GM21723 (cell line): ENCODE data around the gene AHSG.

Experiments used
- ATAC-seq: cut with Tn5 transposase; IDR thresholded peaks from one replicate; pipeline ENCODE4 v1.9.1; 2021; ENCODE audit warnings: mild to moderate bottlenecking, moderate library complexity; ENCODE audit not compliant: unreplicated experiment

Gene AHSG

DNA sequence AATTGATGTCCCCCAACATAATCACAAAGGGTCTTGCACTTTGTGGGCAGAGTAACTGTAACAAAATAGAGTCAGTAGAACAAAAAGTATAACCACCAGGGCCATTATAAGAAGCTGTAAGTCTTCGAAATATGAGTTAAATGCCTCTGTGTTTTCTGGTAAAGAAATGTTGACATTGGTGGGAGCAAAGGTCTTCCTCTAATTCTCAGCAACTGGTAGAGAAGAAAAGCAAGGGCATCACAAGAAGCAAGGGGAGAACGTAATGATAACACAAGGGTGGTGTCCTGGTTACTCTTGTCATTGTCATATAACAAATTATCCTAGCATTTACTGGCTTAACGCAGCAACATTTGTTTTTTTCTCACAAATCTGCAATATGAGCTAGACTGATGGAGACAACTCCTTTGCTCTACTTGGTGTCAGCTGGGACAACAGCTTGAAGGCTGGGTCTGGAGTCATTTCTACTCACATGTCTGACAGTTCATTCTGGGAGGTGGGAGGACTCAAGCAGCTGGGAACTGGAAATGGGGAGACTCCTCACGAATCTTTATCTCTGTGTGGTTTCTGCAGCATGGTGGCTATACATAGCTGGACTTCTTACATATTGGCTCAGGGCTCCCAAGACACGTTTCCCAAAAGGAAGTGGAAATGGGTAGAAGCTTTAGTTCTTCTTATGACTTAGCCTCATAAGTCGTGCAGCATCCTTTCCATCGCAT, 22.1 kb upstream of the AHSG start:
- ATAC-seq: no peak

DNA sequence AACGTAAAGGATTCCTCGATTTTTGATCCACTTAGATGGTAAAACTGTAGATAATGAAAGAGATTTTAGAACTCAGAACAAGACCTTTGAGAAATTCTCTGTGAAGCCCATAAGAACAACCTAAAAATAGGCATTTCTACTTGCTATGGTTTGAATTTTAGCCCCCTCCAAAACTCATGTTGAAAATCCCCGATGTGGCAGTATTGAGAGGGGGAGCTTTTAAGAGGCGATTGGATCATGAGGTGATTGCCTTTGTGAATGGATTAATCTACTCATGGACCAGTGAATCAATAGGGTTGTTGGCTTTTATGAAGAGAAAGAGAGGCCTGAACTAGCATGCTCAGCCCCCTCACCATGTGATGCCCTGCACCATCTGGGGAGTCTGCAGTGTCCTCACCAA, 20.2 kb upstream of the AHSG start:
- ATAC-seq: no peak

DNA sequence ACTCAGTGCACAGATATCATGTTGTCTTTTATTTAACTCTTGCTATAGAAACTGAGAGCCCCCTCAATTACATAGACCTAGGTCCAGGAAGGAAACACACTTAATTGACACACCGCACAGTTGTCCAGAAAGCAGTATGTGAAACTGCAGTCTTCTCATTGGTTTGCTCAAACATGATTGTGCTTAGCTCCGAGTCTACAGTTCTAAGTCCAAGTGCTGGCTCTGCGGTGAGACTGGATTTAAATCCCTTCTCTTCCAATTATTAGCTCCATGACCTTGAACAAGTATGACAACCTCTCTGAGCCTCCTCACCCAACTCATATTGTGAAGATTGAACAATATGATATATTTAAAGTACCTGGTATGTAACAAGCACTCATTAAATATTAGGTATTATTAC, 19.0 kb upstream of the AHSG start:
- no peak for ATAC-seq

DNA sequence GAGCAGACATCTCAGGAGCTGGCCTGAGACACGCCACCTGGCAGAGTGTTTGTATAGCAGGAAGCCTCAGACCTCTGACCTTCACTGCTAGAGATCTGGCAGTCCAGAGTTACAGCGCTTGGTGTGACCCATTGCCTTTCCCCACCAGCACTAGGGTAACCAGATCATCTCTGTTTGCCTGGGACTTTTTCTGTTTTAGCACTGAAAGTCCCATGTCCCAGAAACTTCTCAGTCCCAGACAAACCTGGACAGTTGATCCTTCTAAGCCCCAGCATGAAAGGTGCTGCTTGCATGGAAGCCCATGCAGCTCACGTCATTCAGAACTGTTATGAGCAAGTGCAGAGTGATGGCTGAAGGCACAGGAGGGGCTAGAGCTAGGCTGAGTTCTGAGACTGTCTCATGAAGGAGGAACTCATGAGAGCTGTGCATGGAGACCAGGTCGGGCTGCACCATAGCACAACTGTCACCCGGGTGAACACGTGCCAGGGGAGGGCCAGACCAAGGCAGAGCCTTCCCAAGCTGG, 18.2 kb upstream of the AHSG start:
- ATAC-seq: no peak

DNA sequence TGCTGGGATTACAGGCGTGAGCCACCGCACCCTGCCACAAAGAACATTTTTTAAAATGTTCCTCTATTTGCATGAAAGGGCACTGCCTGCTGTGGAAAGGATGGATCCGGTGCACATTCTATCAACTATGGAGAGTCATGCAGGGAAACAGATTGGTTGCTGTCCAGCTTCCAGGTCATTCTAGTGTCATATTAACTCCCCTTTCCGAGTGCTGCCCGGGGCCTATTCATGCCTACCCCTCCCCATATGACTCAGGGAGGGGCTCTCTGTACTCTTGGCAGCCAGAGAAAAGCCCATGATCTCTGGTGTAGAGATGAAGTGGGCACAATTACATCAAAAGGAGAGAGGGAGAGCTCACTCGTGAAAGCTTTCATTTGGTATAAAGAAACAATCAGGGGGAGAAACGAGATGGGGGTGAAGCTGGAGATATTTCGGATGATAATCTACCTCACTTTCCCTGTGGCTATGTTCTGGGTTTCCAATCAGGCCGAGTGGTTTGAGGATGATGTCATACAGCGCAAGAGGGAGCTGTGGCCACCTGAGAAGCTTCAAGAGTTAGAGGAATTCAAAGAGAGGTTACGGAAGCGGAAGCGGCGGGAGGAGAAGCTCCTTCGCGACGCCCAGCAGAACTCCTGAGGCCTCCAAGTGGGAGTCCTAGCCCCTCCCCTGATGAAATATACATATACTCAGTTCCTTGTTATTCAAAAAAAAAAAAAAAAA, 16.1 kb upstream of the AHSG start:
- ATAC-seq: no peak

DNA sequence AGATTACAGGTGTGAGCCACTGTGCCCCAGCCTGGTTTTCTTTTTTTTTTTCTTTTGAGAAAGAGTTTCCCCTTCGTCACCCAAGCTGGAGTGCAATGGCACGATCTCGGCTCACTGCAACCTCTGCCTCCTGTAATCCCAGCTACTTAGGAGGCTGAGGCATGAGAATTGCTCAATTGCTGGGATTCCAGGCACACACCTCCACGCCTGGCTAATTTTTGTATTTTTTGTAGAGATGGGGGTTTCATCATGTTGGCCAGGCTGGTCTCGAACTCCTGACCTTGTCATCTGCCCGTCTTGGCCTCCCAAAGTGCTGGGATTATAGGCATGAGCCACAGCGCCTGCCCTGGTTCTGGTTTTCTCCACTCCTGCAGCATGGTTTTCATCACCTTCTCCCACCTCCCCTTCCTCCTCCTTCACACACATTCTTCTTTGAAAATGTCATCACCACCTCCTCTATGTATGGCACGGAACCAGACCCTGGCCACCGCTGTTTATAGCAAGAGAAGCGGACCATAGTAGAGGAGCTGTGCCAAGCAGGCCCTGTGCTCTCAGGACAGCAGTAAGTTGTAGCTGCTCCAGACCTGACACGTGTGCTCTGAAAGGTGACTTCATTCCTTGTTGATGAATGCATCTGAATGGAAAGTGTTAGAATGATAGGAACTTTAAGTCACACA, 14.6 kb upstream of the AHSG start:
- ATAC-seq: no peak

DNA sequence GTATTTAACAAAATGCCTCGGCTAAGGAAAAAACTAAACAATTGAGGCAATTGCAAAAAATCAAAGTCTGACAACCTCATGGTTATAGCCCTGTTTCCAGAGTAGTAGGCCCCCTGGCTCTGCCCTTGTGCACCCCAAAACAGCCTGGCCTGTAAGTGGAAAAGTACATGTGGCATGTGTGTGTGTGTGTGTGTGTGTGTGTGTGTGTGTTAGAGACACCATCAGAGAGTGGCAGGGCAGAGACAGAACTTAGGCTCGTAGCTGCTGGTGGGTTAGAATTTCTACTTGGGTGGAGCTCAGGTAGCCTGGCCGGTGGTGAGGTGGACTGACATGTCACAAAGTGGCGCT, 14.1 kb upstream of the AHSG start:
- no peak for ATAC-seq

DNA sequence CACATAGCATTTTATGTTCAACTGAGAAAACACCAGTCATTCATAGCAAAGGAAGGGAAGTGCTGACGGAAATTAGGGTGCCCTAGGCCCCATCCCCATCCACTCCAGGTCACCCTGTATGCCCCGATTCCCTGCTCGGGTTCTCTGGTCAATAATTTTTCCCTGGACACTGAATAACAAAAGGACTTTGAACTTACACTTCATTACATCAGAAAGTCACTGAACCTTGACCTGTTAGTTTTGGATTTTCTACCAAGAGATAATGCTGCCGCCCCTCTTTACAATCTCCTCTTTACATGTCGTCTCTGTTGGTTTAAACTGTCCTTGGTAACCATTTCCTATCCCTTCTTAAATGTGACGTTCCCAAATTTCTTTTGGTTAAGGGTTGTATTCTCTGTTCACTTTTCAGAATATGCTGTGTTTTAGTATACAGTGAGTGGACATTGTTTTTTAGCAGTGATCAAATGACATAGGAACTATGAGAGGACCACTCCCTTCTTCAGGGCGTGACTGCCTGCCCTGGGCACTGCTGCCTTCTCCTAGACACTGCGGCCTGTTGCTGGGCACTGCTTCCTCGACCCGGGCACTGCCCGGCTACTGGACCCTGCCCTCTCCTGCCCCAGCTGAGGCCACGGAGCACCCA, 13.6 kb upstream of the AHSG start:
- no peak for ATAC-seq

DNA sequence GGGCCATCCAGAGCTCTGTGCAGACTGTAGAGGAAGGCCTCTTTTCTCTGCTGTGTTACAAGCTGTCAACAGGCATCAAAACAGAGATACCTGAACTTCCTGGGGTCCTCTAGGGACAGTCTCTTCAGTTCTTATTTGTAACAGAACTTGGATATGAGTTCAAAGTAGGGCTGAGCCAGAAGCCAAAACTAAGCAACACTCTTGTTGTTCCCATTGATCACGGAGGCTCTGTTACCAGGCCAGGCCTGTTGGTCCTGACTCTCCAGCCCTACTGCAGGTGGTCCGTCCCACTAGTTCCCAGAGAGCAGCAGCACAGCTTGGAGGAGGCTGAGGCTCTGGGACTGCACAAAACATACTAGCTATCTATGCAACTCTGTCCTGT, 13.1 kb upstream of the AHSG start:
- no peak for ATAC-seq

DNA sequence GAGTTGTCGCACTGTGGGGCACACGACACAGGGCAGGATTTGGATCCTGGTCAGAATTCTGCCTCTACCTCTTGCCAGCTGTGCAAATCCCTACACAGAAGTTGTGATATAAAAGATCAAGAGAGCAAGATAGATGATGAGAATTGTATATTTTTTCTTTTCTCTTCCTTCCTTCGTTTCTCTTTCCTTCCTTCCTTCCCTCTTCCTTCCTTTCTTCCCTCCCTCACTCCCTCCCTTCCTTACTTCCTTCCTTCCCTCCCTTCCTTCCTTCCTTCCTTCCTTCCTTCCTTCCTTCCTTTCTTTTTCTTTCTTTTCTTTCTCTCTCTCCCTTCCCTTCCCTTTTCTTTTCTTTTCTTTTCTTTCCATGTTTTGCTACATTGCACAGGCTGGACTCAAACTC, 12.0 kb upstream of the AHSG start:
- no peak for ATAC-seq

DNA sequence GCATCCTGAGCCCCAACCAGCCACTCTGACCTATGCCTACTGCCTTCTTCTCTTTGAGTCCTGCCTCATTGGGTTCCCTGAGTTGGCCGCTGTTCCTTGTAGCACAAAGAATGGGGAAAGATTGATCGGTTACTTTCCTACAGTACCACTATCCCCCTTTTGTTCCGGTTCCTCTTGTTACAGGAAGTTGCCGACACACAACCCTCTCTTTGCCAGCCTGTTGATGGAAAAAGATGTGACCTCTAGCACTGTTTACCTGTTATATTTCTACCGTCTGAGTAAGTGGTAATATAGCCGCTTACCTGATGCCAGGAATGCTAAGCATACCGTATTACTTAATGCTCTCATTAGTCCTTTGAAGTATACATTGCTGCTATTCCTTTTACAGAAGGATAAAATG, 9.7 kb upstream of the AHSG start:
- no peak for ATAC-seq

DNA sequence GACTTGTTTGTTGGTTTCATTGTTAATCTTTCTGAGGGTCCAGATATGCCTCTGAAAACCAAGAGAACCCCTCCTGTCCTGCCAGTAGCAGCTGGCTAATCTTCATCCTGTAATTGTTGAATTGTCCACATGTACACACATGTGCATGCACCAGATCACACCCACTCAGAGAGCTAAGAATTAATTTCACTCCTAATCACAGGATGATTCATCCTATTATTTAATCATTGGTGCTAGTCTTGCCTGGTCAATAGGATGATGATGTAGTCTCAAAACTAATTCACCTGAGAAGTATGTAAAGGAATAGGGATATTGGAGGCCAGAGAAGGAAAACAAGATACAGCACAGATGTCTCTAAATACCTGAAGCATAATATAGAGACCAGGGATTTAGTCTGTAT, 7.8 kb upstream of the AHSG start:
- ATAC-seq: no peak

DNA sequence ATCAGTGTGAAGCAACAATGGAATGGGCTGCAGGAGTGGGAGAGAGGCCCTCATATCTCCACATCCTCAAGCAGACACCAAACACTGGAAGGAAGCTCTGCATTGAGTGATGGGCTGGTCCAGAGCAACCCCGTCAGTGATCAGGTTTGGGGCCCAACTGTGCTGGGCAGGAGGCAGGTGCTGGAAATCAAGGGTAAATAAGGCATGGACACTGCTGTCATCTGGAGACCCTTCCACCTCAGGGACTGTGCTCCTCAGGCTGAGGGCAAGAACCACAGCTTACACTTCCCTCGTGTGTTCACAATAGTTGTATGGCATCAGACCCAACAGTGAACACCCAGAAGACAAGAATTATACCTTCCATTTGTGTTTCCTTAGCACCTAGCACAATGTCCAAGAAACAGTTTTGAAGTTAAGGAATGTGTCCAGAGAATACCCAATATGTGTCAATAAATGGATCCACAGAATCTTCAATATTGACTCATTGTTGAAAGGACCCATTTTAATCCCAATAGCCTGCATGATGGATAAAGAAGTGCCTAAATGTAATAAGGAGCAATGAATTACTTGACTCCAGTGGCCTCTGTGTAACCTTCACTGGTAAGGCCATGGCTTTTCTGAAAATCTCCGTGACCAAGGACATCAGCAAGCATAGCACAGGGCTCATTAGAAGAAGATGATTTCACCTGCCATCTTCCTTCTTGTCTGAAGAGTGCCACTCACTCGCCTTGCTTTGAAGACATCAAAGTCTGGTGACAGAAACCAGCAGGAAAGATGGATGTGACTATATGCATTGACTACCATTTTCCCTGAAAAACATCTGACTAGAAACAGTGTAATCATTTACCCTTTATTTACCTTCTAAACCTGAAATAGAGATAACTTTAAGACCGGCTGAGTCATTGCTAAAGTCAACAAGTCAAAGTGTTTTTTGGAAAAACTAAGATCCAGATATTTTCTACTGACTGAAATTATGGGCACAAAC, 7.0 kb upstream of the AHSG start:
- no peak for ATAC-seq

DNA sequence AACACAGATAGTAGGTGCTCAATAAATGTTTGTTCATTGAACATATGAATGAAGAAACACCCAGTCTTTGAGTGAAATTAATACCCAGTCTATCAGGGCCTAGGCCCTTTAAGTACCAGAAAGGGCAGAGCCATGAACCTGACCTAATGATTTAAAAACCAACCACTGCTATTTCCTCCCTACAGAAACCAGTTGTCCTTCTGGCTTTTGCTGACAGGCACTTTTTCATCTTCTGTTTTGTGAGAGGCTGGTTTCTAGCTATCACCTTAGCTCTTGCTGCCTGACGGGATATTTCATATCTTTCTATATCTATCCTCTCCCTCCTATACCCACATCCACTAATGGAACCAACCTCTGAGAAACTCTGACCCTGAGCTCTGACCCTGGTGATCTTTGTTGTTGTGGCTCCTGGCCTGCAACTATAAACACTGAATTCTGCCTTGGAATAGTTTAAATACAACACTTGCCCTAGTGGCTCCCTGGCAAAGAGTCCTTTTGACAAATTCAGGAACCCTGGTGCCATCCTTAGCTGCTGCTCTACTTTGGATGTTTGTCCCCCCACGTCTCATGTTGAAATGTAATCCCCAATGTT, 4.1 kb upstream of the AHSG start:
- ATAC-seq: no peak

DNA sequence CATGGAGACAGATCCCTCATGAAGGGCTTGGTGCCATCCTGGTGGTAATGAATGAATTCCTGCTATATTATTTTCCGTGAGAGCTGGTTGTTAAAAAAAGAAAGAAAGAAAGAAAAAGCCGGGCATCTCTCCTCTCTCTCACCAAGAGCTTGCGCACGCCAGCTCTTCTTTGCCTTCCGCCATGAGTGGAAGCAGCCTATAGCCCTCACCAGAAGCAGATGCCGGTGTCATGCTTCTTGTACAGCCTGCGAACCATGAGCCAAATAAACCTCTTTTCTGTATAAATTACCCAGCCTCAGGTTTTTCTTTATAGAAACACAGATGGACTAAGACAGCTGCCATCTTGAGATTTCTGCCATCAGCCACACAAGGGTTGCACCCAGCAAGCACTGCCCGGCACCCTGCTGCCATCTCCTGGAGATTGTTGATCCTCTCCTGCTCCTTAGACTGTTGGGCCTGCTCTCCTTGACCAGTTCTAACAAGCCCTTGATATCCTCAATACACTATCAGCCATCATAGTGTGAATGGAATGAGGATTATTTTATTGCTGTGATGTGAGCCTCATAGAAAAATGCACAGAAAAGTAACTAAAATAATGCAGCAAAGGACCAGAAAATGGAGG, 3.5 kb upstream of the AHSG start:
- no peak for ATAC-seq

DNA sequence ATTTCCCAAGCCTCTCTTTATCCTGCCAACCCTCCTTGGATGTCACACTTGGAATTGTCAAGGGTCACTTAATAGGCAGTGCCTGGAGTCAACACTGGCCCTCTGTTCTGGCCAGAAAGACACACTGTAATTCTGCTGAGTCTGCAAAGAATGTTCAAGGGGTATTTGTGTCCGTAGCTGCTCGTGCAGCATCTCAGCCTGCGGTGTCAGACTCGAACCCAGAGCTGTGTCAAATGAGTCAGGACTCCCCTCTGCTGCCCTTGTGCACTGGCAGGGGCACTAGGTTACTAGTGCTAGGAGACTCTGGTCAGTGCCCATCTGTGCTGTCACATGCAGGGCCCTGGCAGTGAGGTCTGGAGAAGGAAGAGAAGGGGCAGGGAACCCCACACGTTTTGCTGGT, 795 bp upstream of the AHSG start:
- ATAC-seq: no peak

DNA sequence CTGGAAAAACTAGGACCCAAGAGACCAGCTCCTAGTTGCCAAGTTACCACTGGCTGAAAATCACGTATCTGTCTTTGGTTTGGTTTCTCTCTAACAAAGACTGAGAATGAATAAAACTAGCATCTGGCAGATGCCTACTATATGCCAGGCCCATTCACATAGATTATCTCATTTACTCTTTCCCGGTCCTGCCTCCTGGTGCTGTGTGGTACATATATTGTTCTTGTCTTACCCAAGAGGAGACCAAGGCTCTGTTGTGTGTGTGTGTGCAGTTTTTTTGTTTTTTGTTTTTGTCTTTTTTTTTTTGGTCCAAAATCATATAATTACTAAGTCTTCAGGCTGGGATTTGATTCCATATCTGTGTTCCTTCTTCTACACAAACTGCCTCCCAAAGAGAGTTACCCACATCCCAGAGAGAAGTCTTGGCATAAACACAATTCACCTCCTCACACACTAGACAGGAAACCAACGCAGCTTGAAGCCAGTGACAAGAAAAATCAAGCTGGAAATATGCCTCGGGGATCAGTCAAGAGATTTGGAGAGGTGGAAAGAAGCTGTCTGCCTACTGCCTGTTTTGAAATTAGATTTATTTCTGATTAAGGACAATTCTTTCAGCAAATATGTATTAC, 891 bp downstream of the AHSG start:
- ATAC-seq: no peak

DNA sequence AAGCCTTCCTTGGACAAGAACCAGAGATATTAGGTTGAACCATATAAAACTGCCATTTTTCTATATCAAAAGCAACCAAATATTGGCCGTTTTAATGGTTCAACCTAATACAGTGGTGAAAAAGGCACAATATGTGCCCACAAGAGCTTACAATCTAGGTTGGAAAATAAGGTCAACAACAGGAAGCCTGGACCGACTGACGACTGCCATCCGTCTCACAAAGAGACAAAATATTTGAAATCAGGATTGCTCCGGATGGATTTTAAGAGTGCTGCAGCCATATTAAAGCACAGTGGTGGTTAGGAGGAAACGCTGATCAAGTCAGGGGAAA, 1.4 kb downstream of the AHSG start:
- no peak for ATAC-seq
